ENCODE results near the gene ITPK1.
A peak's percentile ranks its signal among the peaks of the same experiment; 100 is the strongest.

The ITPK1 gene

GRCh38 chr14:93092606-93093556 lies 22.8 kb downstream of the ITPK1 start:
- intact Hi-C loops (cut with DNase I): no loop called here
- DNase-seq: peak in 6 of 42 donors; percentile 25 to 76 (median 38)

- intact Hi-C loops (cut with DNase I): no loop called here
Observed at GRCh38 chr14:93091666-93092065, 24.1 kb downstream of the ITPK1 start.

GRCh38 chr14:93090826-93091555 lies 24.7 kb downstream of the ITPK1 start:
- intact Hi-C loops (cut with DNase I): no loop called here
- peak in 32 of 42 donors; percentile 37 to 80 (median 58) for DNase-seq

More at GRCh38 chr14:93091666-93092065, 24.1 kb downstream of the ITPK1 start:
- DNase-seq: no peak

GRCh38 chr14:93089521-93090269 lies 26.0 kb downstream of the ITPK1 start:
- intact Hi-C loops (cut with DNase I): no loop called here
- DNase-seq: no peak

- intact Hi-C loops (cut with DNase I): no loop called here
- no peak for DNase-seq
Observed at GRCh38 chr14:93086441-93087055, 29.2 kb downstream of the ITPK1 start.

- DNase-seq: peak in 7 of 42 donors; percentile 30 to 65 (median 43)
Observed at GRCh38 chr14:93085911-93086310, 29.8 kb downstream of the ITPK1 start.

GRCh38 chr14:93084866-93085857 lies 30.6 kb downstream of the ITPK1 start:
- intact Hi-C loops (cut with DNase I): no loop called here
- no peak for DNase-seq

More at GRCh38 chr14:93085911-93086310, 29.8 kb downstream of the ITPK1 start:
- intact Hi-C loops (cut with DNase I): no loop called here

GRCh38 chr14:93084402-93084801 lies 31.3 kb downstream of the ITPK1 start:
- no peak for DNase-seq
- intact Hi-C loops (cut with DNase I): no loop called here

GRCh38 chr14:93083917-93084316 lies 31.8 kb downstream of the ITPK1 start:
- intact Hi-C loops (cut with DNase I): no loop called here
- no peak for DNase-seq

- peak in 4 of 42 donors; percentile 26 to 55 (median 50) for DNase-seq
- intact Hi-C loops (cut with DNase I): no loop called here
Observed at GRCh38 chr14:93082576-93083001, 33.1 kb downstream of the ITPK1 start.

GRCh38 chr14:93081876-93082570 lies 33.7 kb downstream of the ITPK1 start:
- DNase-seq: peak in 2 of 42 donors; percentile 36 to 45
- intact Hi-C loops (cut with DNase I): no loop called here

- intact Hi-C loops (cut with DNase I): no loop called here
Observed at GRCh38 chr14:93079865-93080403, 35.8 kb downstream of the ITPK1 start.

GRCh38 chr14:93079321-93079720 lies 36.4 kb downstream of the ITPK1 start:
- intact Hi-C loops (cut with DNase I): no loop called here
- no peak for DNase-seq

More at GRCh38 chr14:93079865-93080403, 35.8 kb downstream of the ITPK1 start:
- DNase-seq: no peak

- intact Hi-C loops (cut with DNase I): no loop called here
- no peak for DNase-seq
Observed at GRCh38 chr14:93078870-93079269, 36.9 kb downstream of the ITPK1 start.

- no peak for DNase-seq
- intact Hi-C loops (cut with DNase I): no loop called here
Observed at GRCh38 chr14:93076755-93077154, 39.0 kb downstream of the ITPK1 start.

GRCh38 chr14:93075891-93076290 lies 39.8 kb downstream of the ITPK1 start:
- no peak for DNase-seq
- intact Hi-C loops (cut with DNase I): no loop called here
